ENCODE measurements around the gene SLC9B1.

Gene SLC9B1

DNA sequence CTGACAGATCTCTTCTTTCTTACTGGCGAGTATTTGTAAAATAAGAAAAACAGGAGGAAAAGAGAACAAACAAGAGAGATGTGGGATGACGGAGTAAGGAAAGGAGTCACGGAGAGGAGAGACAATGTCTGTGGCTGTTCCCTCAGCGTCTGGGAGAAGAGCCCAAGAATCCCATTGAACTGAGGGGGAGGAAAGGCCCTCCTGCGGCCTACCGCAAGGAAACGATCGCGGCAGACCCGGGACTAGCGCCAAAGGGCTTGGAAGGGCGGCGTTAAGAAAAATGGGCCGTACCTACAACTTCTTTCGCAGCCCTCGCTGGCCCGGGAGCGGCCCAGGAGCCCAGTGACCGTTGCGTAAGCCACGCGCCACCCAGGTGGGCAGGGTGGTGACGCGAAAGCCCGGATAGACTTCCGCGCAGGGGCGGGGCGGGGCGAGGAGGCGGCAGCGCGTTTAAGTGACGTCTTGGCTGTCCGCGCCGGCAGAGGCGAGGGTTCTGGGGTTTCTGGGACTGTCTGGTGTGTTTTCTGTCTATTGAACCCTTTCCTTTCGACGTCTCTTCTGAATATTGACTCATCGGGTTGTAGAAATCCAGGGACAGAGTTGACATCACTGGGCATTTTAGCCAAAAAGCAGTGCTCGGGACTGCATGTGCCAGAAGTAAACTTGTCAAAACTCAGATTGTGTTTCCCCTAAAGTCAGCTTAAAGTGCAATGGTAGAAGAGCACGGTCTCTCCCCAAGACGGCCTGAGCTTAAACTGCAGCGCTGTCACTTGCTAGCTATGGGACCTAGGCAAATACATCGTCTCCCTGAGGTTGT is at the start of gene SLC9B1 (continued):
- TF ChIP-seq, protein P1, sequence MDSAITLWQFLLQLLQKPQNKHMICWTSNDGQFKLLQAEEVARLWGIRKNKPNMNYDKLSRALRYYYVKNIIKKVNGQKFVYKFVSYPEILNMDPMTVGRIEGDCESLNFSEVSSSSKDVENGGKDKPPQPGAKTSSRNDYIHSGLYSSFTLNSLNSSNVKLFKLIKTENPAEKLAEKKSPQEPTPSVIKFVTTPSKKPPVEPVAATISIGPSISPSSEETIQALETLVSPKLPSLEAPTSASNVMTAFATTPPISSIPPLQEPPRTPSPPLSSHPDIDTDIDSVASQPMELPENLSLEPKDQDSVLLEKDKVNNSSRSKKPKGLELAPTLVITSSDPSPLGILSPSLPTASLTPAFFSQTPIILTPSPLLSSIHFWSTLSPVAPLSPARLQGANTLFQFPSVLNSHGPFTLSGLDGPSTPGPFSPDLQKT (IDR thresholded peaks at IDR 0.05; ENCODE audit: borderline replicate concordance, low read depth, low read length) = no peak
- TF ChIP-seq TRIM28 (IDR thresholded peaks at IDR 0.05; ENCODE audit: borderline replicate concordance, low read length) = no peak
- TF ChIP-seq ZNF792 (tag by site-specific recombination; IDR thresholded peaks at IDR 0.05) = no peak
- TF ChIP-seq ZNF843 (tag by site-specific recombination; IDR thresholded peaks at IDR 0.05) = no peak; the same call in 1 of the 2 replicates
- peak; percentile 95 for TF ChIP-seq ZNF629 (tag by site-specific recombination; IDR thresholded peaks at IDR 0.05)
- TF ChIP-seq, protein P2, sequence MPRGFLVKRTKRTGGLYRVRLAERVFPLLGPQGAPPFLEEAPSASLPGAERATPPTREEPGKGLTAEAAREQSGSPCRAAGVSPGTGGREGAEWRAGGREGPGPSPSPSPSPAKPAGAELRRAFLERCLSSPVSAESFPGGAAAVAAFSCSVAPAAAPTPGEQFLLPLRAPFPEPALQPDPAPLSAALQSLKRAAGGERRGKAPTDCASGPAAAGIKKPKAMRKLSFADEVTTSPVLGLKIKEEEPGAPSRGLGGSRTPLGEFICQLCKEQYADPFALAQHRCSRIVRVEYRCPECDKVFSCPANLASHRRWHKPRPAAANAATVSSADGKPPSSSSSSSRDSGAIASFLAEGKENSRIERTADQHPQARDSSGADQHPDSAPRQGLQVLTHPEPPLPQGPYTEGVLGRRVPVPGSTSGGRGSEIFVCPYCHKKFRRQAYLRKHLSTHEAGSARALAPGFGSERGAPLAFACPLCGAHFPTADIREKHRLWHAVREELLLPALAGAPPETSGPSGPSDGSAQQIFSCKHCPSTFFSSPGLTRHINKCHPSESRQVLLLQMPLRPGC (tag by site-specific recombination; IDR thresholded peaks at IDR 0.05) = no peak
- no peak for TF ChIP-seq ZNF354C (tag by site-specific recombination; IDR thresholded peaks at IDR 0.05; ENCODE audit: borderline replicate concordance, low read depth)
- no peak for TF ChIP-seq ZNF302 (tag by site-specific recombination; IDR thresholded peaks at IDR 0.05; ENCODE audit: low read depth)
- TF ChIP-seq ZSCAN23 (tag by site-specific recombination; IDR thresholded peaks at IDR 0.05) = no peak
- no peak for TF ChIP-seq ZFP37 (tag by site-specific recombination; IDR thresholded peaks at IDR 0.05)
- no peak for TF ChIP-seq ZNF626 (tag by site-specific recombination; IDR thresholded peaks at IDR 0.05)
- TF ChIP-seq ZFP3 (tag by site-specific recombination; IDR thresholded peaks at IDR 0.05; ENCODE audit: low read depth) = no peak
- TF ChIP-seq BCL11B (tag by site-specific recombination; IDR thresholded peaks at IDR 0.05; ENCODE audit: low read depth) = 0 out of 2 replicates have a peak, but pooled peaks have one; percentile 66
- TF ChIP-seq, protein P3, sequence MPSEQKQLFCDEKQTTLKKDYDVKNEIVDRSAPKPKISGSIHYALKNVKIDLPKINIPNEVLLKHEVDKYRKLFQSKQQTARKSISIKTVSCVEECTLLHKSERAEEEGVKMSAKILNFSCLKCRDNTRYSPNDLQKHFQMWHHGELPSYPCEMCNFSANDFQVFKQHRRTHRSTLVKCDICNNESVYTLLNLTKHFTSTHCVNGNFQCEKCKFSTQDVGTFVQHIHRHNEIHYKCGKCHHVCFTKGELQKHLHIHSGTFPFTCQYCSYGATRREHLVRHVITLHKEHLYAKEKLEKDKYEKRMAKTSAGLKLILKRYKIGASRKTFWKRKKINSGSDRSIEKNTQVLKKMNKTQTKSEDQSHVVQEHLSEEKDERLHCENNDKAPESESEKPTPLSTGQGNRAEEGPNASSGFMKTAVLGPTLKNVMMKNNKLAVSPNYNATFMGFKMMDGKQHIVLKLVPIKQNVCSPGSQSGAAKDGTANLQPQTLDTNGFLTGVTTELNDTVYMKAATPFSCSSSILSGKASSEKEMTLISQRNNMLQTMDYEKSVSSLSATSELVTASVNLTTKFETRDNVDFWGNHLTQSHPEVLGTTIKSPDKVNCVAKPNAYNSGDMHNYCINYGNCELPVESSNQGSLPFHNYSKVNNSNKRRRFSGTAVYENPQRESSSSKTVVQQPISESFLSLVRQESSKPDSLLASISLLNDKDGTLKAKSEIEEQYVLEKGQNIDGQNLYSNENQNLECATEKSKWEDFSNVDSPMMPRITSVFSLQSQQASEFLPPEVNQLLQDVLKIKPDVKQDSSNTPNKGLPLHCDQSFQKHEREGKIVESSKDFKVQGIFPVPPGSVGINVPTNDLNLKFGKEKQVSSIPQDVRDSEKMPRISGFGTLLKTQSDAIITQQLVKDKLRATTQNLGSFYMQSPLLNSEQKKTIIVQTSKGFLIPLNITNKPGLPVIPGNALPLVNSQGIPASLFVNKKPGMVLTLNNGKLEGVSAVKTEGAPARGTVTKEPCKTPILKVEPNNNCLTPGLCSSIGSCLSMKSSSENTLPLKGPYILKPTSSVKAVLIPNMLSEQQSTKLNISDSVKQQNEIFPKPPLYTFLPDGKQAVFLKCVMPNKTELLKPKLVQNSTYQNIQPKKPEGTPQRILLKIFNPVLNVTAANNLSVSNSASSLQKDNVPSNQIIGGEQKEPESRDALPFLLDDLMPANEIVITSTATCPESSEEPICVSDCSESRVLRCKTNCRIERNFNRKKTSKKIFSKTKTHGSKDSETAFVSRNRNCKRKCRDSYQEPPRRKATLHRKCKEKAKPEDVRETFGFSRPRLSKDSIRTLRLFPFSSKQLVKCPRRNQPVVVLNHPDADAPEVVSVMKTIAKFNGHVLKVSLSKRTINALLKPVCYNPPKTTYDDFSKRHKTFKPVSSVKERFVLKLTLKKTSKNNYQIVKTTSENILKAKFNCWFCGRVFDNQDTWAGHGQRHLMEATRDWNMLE (tag by site-specific recombination; conservative IDR thresholded peaks at IDR 0.05; ENCODE audit: low read depth) = peak; percentile 54; the same call in 1 of the 2 replicates
- TF ChIP-seq, protein P4, sequence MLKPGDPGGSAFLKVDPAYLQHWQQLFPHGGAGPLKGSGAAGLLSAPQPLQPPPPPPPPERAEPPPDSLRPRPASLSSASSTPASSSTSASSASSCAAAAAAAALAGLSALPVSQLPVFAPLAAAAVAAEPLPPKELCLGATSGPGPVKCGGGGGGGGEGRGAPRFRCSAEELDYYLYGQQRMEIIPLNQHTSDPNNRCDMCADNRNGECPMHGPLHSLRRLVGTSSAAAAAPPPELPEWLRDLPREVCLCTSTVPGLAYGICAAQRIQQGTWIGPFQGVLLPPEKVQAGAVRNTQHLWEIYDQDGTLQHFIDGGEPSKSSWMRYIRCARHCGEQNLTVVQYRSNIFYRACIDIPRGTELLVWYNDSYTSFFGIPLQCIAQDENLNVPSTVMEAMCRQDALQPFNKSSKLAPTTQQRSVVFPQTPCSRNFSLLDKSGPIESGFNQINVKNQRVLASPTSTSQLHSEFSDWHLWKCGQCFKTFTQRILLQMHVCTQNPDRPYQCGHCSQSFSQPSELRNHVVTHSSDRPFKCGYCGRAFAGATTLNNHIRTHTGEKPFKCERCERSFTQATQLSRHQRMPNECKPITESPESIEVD (tag by site-specific recombination; IDR thresholded peaks at IDR 0.05) = no peak
- TF ChIP-seq, protein P5, sequence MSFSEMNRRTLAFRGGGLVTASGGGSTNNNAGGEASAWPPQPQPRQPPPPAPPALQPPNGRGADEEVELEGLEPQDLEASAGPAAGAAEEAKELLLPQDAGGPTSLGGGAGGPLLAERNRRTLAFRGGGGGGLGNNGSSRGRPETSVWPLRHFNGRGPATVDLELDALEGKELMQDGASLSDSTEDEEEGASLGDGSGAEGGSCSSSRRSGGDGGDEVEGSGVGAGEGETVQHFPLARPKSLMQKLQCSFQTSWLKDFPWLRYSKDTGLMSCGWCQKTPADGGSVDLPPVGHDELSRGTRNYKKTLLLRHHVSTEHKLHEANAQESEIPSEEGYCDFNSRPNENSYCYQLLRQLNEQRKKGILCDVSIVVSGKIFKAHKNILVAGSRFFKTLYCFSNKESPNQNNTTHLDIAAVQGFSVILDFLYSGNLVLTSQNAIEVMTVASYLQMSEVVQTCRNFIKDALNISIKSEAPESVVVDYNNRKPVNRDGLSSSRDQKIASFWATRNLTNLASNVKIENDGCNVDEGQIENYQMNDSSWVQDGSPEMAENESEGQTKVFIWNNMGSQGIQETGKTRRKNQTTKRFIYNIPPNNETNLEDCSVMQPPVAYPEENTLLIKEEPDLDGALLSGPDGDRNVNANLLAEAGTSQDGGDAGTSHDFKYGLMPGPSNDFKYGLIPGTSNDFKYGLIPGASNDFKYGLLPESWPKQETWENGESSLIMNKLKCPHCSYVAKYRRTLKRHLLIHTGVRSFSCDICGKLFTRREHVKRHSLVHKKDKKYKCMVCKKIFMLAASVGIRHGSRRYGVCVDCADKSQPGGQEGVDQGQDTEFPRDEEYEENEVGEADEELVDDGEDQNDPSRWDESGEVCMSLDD (tag by site-specific recombination; IDR thresholded peaks at IDR 0.05) = no peak
- no peak for TF ChIP-seq ZNF555 (tag by site-specific recombination; conservative IDR thresholded peaks at IDR 0.05)
- no peak for TF ChIP-seq SCRT2 (tag by site-specific recombination; IDR thresholded peaks at IDR 0.05)
- TF ChIP-seq, protein P6, sequence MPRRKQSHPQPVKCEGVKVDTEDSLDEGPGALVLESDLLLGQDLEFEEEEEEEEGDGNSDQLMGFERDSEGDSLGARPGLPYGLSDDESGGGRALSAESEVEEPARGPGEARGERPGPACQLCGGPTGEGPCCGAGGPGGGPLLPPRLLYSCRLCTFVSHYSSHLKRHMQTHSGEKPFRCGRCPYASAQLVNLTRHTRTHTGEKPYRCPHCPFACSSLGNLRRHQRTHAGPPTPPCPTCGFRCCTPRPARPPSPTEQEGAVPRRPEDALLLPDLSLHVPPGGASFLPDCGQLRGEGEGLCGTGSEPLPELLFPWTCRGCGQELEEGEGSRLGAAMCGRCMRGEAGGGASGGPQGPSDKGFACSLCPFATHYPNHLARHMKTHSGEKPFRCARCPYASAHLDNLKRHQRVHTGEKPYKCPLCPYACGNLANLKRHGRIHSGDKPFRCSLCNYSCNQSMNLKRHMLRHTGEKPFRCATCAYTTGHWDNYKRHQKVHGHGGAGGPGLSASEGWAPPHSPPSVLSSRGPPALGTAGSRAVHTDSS (tag by site-specific recombination; IDR thresholded peaks at IDR 0.05) = no peak
- no peak for TF ChIP-seq GLI4 (tag by site-specific recombination; IDR thresholded peaks at IDR 0.05)
- no peak for TF ChIP-seq ZNF23 (tag by site-specific recombination; IDR thresholded peaks at IDR 0.05; ENCODE audit: borderline replicate concordance)
- no peak for TF ChIP-seq ZNF596 (tag by site-specific recombination; IDR thresholded peaks at IDR 0.05)
- no peak for TF ChIP-seq ZNF830 (tag by site-specific recombination; IDR thresholded peaks at IDR 0.05; ENCODE audit: low read depth)
- no peak for TF ChIP-seq ZNF785 (tag by site-specific recombination; IDR thresholded peaks at IDR 0.05)

All from HEK293 (cell line).